NCI-H1092 (cell line): ENCODE results near the gene SC5D.

Source experiments
- DNase-seq: peaks from one replicate; lab custom pipeline; 2025; lab: John Stamatoyannopoulos, UW

SC5D gene, protein sequence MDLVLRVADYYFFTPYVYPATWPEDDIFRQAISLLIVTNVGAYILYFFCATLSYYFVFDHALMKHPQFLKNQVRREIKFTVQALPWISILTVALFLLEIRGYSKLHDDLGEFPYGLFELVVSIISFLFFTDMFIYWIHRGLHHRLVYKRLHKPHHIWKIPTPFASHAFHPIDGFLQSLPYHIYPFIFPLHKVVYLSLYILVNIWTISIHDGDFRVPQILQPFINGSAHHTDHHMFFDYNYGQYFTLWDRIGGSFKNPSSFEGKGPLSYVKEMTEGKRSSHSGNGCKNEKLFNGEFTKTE

DNA sequence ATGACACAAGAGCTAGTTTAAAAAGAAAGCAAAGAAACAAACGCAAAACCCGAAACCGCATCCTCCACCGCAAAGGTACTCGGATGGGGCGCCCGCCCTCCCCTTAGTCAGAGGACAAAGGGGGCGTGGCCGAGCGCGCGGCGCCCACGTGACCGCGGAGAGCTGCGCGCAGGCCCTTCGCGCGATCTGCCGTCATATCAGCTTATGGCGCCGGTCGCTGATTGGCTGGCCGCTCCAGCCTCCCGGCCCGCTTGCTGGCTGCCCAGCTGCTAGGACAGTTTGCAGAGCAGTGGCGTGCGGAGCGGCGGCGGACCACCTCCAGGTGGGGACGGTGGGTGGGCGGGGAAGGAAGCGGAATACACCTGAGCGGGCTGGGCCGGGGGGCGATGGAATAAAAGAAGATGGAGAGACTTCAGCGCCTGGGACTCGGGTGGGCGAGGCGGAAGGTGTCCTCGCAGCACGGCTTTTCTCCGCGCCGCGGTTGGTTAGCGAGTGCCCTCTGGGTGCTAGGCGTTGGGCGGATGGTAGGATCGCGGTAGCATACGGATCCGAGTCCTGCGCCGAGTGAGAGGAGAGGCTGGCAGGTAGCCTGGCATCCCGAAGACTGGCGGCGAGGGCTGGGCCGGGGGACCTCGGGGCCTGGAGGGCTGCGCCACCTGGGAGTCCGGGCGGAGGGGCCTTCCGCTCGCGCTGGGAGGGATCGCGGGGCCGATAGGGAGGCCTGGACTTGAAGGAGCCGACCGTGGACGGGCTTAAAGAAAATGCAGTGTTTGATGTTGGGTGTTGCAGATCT lies at the start of gene SC5D:
TSS of gene SC5D (plus strand) at position 277 of the 793 bp plus-strand sequence. CDS start 10,605 bp downstream, outside the sequence.
- peak; percentile 96 for DNase-seq

DNA sequence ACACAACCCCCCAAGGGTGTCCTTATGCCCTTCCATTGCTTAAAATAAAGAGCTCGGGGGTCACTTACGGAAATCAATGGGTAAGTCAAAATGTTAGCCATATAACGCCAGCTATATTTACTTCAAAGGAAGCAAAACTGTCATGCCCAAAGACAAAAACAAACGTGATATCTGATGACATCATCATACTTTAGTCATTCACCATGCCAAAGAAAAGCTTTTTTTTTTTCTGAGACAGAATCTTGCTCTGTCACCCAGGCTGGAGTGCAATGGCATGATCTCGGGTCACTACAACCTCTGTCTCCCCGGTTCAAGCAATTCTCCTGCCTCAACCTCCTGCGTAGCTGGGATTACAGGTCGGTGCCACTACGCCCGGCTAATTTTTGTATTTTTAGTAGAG lies 47.7 kb upstream of the SC5D start:
- no peak for DNase-seq

DNA sequence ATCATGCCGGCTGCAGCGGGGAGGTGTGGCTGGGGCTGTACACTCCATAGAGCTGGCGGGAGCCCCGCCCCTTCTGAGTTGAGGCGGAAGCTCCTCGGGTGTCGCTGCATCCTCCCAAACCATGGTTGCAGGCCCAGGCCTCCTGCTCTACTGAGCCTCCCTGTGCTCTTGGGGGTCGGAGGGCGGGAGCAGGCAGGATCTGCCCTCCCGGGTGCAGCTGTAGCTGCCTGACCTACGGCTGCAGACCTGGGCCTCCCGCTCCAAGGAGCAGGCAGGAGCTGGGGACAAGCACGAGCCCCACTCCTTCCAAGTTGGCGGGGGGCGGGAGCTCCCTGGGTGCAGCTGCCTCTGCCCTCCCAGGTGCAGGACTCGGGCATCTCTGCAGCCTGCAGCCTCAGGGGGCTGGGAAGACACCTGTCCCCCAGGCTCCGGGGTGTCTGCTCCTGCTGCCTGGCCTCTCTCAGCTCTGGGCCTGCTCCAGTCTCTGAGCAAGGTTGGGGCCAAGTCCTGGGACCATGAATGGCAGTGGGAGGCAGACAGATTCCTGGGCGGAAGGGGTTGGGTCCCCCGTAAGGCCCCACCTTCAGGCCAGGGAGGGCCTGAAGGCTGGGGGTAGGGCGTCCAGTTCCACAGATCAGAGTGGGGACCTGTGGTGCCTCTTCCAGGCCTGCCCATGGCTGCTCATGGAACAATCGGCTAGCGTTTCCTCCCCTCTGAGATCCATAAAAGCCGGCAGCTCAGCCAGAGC lies 46.4 kb upstream of the SC5D start:
- DNase-seq = no peak

DNA sequence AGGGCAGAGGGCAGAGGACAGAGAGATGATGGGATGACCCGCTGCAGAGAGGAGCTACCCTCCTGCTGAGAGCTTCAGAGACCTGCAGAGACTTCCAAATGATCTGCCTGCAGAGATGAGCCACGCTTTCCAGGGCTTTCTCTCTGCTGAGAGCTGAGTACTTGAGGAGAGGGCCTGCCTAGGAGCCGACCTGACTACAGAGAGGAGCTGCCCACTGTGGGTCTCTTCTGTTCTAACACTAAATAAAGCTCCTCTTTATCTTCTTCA lies 45.9 kb upstream of the SC5D start:
- DNase-seq = no peak

DNA sequence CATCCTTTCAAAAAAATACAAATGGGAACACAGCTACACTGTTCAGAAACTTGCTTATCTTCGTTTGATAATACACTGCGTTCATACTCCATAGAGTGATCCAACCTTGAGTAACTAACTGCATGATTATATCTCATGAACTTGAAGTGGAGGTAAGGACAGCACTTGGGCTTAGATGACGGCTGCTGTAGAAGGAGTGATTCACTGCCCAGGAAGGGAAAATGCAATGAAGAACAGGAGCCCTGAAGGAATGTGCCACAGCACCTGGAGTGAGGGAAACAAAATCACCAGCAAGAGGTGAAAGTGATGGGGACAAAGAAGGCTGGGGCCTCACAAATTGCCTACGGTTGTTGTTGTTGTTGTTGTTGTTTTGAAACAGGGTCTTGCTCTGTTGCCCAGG lies 44.1 kb upstream of the SC5D start:
- no peak for DNase-seq

DNA sequence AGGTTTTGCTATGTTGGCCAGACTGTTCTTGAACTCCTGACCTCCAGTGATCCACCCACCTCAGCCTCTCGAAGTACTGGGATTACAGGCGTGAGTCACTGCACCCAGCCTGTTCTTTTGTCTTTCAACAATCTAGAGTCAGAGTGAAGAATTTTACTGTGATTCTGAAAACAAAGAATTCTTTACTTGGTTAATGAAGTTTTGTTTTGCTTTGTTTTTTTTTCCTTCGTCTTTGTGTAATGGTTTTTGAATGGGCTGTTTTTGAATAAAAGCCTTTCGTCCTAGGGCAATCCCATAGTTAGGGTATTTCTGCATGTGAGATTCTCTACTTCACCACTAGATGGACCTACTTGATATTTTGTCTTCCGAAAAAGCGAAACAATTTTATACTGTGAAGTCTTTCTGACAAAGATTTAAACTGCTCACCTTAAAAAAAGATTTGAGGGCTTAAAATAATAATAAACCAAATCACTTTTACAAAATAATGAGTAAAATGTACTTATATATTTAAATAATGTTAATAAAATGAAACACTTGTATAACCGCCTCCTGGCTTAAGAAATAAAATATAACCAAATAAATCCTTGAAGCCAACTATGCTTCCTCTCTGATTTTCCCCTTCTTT lies 43.4 kb upstream of the SC5D start:
- no peak for DNase-seq

DNA sequence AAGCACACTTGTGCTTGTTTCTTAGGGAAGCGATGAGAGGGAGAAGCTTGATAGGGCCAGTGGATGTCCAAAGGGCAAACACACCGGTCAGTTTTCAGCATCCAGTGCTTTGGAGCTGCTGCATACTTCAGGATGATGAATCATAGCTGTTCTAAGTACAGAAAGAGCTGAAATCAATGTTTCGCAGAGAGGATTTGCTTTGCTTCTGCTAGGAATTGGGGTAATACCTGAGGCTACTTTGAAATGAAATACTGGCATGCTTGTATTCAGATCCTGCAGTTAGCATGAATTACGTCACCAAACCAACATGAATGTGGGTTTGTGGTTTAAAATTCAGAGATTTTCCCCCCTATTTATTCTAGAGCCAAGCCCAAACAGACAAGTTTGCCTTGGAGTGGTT lies 41.7 kb upstream of the SC5D start:
- DNase-seq = no peak

DNA sequence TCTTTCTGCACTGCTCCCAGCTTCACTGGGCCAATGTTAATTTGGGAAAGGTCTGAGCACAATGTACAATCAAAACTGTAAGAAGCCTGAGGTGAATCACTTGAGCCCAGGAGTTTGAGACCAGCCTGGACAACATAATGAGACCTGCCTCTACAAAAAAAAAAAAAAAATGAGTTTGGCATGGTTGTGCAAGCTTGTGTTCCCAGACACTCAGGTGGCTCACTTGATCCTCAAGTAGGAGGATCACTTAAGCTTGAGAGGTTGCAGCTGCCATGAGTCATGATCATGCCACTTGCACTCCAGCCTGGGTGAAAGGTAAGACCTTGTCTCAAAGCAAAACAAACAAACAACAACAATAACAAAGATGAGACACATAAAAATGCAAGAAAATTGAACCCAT lies 38.6 kb upstream of the SC5D start:
- DNase-seq = no peak

DNA sequence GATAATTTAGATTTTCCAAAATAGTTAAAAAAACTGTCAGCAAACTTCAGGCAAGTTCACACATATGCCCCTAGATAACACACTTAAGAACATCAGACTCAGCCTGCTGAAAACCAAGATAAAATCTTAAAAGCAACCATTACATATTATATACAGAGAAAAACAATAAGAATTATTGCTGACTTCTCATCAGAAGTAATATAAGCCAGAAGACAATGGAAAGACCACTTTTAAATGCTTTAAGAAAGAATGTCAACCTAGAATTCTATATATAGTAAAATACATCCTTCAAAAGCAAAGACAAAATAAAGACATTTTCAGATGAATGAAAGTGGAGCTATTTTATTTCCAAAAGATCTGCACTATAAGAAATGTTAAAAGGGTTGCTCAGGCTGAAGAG lies 37.8 kb upstream of the SC5D start:
- no peak for DNase-seq

DNA sequence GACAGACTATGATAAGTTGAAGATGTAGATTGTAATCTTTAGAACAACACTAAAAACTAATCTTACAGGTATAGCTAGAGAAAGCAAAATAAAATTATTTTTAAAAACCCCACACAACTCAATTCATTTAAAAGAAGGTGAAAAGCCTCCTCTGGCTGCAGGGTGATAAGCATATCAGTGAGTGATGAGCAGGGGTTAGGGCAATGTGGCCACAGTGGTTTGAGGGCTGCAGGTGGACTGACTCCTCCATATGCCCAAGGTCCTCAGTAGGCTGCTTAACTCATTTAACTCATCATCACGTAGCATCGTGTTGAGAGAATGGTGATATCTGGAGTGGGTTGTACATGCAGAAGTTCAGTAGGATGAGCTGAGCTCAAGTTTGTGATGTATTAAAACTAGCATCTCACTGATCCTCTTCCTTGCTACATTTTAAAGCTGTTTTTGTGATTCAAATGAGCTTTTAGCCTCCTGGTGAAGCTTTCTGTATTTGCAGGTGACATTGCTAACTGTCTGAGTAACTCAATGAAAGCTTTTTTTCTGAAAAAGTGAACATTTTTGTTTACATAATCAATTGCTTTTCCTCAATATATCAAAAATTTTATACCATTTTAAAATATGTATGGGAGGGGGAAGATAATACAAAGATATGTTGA lies 37.0 kb upstream of the SC5D start:
- no peak for DNase-seq

DNA sequence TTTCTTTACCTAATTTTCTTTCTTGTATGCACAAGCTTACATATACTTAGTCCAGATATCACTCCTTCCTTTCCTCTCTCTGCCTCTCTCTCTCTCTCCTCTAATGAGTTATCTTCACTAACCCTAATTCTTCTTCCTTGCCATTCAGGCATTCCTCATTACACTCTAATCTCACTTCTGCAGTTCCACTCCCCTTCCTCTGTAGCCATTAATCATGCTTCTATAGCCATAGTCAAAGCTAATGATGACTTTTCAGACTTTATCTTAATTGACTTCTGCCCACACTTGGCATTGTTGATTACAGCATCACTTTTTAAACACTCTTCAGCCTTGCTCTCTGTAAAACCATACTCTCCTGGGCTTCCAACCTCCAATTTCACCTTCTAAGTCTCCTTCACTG lies 35.3 kb upstream of the SC5D start:
- DNase-seq = no peak

DNA sequence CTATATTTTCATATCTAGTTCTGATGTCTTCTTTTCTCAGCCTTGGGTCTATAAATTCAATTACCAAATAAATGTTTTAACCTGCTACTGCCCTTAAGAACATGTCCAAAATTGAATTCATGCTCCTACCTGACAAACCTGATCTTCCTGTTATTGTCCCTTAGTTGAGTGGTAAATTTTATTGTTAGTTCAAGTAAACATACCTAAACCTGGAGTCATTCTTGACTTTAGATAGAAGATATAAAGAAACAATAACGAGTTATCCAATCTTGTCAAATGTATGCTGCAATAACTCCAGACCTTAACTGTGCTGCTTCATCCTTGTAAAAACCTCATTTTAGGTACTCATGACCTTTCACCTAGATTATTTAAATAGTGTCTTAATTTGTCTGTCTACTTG lies 34.6 kb upstream of the SC5D start:
- no peak for DNase-seq

DNA sequence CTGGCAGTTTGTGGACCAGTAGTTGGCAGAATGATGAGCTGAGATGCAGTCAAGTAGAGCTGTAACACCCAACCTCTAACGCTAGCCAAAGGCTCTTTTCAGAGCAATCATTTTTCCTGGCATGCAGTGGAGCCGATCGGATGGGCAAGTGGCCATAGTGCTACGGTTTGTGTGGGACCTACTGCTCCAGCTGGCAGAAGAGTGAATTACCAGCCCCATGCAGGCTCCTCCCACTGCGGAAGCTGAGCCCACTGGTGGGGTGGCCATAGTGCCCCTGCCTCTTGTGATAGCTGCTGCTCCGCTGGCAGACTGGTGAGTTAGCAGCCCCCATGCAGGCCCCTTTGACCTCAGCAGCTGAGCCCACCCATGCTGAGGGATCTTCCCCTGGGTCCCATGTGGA lies 27.0 kb upstream of the SC5D start:
- DNase-seq = no peak

DNA sequence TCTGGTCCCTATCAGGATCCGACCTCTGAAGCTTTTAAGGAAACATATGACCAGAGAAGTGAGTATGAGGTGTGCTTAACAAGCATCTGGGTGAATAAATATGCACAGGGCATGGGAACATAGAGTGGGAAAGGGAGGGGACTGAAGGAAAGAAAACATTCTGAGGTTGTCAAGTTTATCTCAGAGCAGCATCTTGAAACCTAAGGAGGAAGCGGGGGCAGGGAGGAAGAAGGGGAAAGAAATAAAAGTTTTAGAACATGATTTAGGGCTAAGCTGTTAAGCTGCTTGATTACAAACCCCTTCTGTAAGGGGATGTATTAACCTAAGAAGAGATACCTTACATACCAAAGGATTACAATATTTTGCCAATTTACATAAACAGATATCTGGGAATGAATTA lies 24.0 kb upstream of the SC5D start:
- DNase-seq = no peak

DNA sequence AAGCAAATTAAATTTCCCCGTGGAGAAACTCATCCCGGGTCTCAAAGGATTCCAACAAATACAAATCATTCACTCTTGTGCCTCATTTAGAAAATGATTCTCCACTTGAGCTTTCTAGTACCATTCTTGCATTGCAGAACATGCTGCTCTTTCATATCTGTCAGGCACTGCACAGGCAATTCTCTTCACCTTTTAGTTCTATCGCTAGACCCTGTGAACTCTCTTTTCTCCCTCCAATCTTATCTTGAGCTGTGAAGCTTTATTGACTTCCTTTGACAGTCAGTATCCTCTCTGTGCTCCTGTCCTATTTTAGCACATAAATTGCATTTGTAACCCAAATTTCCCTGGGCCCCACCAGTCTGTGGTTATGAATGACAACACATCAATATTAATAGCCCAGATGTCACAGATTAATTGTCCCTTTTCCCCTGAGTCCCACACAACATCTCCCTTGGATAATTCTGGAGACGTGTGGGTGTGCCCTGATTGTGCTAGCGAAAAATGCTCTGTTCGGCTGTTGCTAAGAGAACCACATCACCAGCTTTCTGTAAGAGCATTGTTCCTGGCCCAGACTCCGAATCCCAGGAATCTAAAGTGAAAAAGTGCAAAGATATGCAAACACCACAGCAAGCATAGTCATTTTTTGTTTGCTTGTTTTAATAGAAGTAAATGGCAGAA lies 22.4 kb upstream of the SC5D start:
- no peak for DNase-seq

DNA sequence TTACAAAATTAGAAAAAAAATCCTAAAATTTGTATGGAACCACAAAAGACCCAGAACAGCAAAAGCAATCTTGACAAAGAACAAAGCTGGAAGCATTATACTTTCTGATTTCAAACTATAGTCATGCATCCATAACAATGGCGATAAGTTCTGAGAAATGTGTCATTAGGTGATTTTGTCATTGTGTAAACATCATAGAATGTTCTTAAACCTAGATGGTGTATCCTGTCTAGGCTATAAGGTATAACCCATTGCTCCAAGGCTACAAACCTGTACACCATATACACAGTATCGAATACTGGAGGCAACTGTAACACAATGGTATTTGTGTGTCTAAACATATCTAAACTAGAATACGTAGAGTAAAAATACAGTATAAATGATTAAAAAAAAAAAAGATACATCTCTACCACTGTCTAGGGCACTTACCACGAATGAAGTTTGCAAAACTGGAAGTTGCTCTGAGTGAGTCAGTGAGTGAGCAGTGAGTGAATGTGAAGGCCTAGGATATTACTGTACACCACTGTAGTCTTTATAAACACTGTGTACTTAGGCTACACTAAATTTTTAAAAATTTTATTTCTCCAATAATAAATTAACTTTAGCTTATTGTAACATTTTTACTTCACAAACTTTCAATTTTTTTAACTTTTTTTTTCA lies 18.1 kb upstream of the SC5D start:
- DNase-seq = no peak

DNA sequence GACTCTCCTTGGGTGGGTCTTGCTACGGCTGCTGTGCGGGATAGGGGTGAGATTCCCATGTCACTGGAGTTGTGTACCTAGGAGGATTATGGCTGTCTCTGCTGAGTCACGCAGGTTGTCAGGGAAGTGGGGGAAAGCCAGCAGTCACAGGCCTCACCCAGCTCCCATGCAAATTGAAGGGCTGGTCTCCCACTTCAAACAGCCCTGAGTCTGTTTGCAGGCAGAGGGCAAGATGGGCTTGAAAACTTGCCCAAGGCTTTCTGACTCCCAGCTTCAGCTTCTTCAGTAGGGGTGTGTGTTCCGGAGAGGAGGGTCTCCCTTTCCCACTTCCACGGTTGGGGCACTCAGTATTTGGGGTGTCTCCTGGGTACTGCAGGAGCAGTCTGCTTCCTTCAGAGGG lies 10.9 kb upstream of the SC5D start:
- DNase-seq = no peak

DNA sequence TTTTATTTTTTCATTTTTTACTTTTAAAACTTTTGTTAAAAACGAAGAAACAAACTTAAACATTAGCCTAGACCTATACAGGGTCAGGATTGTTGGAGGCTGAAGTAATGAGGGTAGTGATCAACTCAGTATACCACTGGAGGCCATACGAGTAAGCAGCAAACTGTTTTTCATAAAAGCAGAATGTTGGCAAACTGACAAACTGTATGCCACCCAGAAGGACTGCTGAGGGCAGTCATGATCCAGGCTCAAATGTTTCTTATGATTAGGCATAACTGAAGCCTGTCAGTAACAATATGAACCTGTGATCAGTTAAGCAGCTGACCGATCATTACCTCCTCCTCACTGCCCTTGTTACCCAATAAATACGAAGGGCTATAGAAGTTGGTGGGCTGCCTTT lies 10.2 kb upstream of the SC5D start:
- no peak for DNase-seq

DNA sequence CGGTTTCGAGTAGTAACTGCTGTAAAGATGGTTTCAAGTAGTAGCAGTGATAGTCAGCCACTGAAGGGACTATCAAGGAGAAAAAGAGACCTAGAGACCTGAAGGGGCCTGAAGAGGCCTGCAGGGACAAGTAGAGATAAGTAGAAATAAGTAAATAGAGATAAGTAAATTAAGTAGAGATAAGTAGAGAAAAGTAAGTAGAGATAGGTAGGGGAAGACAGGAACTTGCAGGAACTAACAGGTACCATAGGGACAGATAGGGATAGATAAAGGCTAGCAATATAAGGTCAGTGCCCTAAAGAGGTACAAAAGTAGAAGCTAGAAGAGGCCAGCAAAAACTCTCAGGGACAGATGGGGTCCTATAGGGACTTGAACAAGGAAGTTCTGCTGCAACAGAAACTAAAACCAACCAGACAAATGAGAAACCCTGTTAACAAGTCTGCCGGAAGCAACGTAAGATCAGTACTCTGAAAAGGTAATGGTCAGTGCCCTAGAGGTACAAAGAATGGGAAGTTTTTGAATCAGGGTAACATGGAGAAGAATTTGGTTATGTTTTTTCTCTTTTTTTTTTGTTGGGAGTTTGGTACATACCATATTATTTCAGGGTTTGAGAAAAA lies 9.6 kb upstream of the SC5D start:
- no peak for DNase-seq

DNA sequence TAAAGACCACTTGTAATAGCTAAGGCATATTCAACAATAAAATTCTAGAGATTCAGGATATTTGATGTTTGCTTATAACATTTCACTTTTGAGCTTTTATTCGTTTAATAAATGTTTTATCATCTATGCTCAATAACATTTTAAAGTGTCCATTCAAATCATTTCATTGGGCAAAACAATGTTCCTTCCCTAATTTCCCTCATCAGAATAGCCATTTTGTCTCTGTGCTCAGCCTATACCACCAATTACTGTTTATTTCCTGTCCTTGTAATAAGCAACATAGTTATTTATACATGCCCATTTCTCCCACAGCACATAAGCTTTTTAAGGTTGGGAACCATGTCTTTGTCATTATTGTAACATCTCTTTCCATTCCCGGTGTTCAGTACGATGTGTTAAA lies 1.3 kb upstream of the SC5D start:
- no peak for DNase-seq
